Osteoblast (primary cell): ENCODE measurements around the gene SHLD3. TPM values are rescaled to one million over a fixed set of nuclear protein-coding genes. Genes with fewer than 3 reads are reported as not detected.
A peak's percentile ranks its signal among the peaks of the same experiment; 100 is the strongest.

Experiments
- DNase-seq: peaks from one replicate; pipeline ENCODE4 v3.0.0; 2011; ENCODE audit warnings: low spot score, mixed read lengths; ENCODE audit not compliant: insufficient read length; ENCODE audit errors: missing footprints
- H2AFZ ChIP-seq: 2 replicates; pipeline ENCODE4 v1.6.0; 2011; ENCODE audit warnings: mild to moderate bottlenecking, low read length
- H3K27ac ChIP-seq: 2 replicates; pipeline ENCODE4 v1.5.1; 2011; ENCODE audit warnings: mild to moderate bottlenecking, low read depth, low read length, moderate library complexity
- H3K27me3 ChIP-seq: 2 replicates; pipeline ENCODE4 v1.6.0; 2012; ENCODE audit warnings: mild to moderate bottlenecking, control low read depth, inconsistent platforms, low read length, moderate library complexity; ENCODE audit not compliant: insufficient read depth
- H3K36me3 ChIP-seq: 2 replicates; pipeline ENCODE4 v1.5.1; 2011; ENCODE audit warnings: mild to moderate bottlenecking, low read length, control low read depth, moderate library complexity; ENCODE audit not compliant: insufficient read depth
- H3K4me1 ChIP-seq: 2 replicates; pipeline ENCODE4 v1.5.1; 2011; ENCODE audit warnings: mild to moderate bottlenecking, low read length, control low read depth, moderate library complexity; ENCODE audit not compliant: insufficient read depth
- H3K4me2 ChIP-seq: 2 replicates; pipeline ENCODE4 v1.6.0; 2011; ENCODE audit warnings: mild to moderate bottlenecking, low read length; ENCODE audit not compliant: insufficient read depth
- H3K4me3 ChIP-seq: fragments of 200-600 bp; sonication (generic); 3 replicates; pipeline ENCODE4 v1.5.1; 2012; ENCODE audit warnings: mild to moderate bottlenecking, low read length, inconsistent platforms; ENCODE audit not compliant: insufficient read depth
- H3K79me2 ChIP-seq: 2 replicates; pipeline ENCODE4 v1.6.0; 2012; ENCODE audit warnings: mild to moderate bottlenecking, low read length, control low read depth, inconsistent platforms; ENCODE audit not compliant: insufficient read depth
- H3K9me3 ChIP-seq: 2 replicates; pipeline ENCODE4 v1.5.1; 2011; ENCODE audit warnings: low read depth, low read length, control low read depth
- H4K20me1 ChIP-seq: 2 replicates; pipeline ENCODE4 v1.6.0; 2012; ENCODE audit warnings: mild to moderate bottlenecking, low read length, control low read depth; ENCODE audit not compliant: insufficient read depth
- total RNA-seq: library from RNA; depleted of rRNA; stranded (reverse); fragments of >200 nt; gene quantifications from 2 replicates; pipeline ENCODE4 v1.2.3, GENCODE V29; 2012
- TF ChIP-seq, protein P1 (sequence below): IDR thresholded peaks from 2 replicates; pipeline ENCODE4 v1.5.1; 2011; ENCODE audit warnings: mild to moderate bottlenecking, low read depth, low read length, moderate library complexity; ENCODE audit errors: extremely low read depth

The SHLD3 gene
- total RNA-seq, 1 donor: 4.3 TPM

- Histone ChIP-seq H3K36me3 (peaks cover 7% of the 10 kb centered on the region), H4K20me1 (no peaks in the 10 kb centered on the region), H3K27me3 (no peaks in the 10 kb centered on the region), H3K4me3 (no peak overlapping the region), H3K27ac (no peak overlapping the region), H3K4me2 (no peak overlapping the region), H3K4me1 (no peaks in the 10 kb centered on the region), H3K79me2 (no peaks in the 10 kb centered on the region), H2AFZ (no peak overlapping the region), H3K9me3 (no peaks in the 10 kb centered on the region)
- TF ChIP-seq, protein P1, sequence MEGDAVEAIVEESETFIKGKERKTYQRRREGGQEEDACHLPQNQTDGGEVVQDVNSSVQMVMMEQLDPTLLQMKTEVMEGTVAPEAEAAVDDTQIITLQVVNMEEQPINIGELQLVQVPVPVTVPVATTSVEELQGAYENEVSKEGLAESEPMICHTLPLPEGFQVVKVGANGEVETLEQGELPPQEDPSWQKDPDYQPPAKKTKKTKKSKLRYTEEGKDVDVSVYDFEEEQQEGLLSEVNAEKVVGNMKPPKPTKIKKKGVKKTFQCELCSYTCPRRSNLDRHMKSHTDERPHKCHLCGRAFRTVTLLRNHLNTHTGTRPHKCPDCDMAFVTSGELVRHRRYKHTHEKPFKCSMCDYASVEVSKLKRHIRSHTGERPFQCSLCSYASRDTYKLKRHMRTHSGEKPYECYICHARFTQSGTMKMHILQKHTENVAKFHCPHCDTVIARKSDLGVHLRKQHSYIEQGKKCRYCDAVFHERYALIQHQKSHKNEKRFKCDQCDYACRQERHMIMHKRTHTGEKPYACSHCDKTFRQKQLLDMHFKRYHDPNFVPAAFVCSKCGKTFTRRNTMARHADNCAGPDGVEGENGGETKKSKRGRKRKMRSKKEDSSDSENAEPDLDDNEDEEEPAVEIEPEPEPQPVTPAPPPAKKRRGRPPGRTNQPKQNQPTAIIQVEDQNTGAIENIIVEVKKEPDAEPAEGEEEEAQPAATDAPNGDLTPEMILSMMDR: no peak
- DNase-seq: no peak
Measured at GRCh38 chr5:65654713-65655112, 29.9 kb downstream of the SHLD3 start.

DNA sequence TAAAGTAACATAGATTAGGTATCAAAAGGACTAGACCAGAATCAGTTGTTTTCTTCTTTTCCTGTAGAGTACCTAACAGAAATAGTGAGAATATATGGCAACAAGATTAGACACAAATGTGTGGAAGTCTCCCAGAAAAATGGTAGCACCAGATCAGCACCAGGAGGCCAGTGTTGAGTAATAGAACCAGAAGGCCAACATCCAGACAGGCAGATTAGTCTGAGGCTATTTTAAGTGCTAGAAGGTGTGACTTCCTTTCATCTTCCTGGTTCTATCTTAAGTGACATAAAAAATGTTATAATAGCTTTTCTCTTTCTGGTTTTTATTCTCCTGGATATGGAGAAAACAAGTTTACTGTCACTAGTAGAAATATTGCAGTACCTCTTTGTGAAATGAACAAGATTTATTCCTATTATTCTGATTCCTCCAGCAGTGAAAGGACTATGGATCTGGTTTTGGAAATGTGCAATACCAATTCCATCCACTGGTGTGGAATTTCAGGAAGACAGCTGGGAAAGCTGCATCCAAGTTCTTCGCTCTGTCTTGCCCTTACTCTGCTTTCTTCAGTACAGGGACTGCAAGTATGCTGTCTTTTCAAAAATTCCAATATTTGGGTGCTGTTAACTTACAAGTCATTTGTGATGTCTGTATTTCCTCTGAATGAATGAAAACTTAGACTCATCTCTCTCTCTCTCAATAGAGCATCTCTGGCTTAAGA, 39.1 kb downstream of the SHLD3 start:
- Histone ChIP-seq H3K4me1 (no peaks in the 10 kb centered on the region), H4K20me1 (no peaks in the 10 kb centered on the region), H3K27me3 (no peaks in the 10 kb centered on the region), H3K79me2 (no peaks in the 10 kb centered on the region), H3K9me3 (no peaks in the 10 kb centered on the region), H3K36me3 (peaks cover 25% of the 10 kb centered on the region), H3K27ac (no peak overlapping the region), H3K4me3 (no peak overlapping the region), H2AFZ (no peak overlapping the region), H3K4me2 (no peak overlapping the region)
- TF ChIP-seq, protein P1: peak; percentile 48
- DNase-seq: peak; percentile 50

GRCh38 chr5:65668696-65669095, 43.9 kb downstream of the SHLD3 start:
- no peaks in the 10 kb centered on the region for H3K9me3 ChIP-seq
- H4K20me1 ChIP-seq: no peaks in the 10 kb centered on the region
- no peak overlapping the region for H3K4me2 ChIP-seq
- no peaks in the 10 kb centered on the region for H3K79me2 ChIP-seq
- no peaks in the 10 kb centered on the region for H3K27me3 ChIP-seq
- peaks cover 3% of the 10 kb centered on the region for H3K4me1 ChIP-seq
- TF ChIP-seq, protein P1: no peak
- no peak overlapping the region for H3K4me3 ChIP-seq
- H2AFZ ChIP-seq: no peak overlapping the region
- H3K27ac ChIP-seq: no peak overlapping the region
- peaks cover 32% of the 10 kb centered on the region for H3K36me3 ChIP-seq
- no peak for DNase-seq

DNA sequence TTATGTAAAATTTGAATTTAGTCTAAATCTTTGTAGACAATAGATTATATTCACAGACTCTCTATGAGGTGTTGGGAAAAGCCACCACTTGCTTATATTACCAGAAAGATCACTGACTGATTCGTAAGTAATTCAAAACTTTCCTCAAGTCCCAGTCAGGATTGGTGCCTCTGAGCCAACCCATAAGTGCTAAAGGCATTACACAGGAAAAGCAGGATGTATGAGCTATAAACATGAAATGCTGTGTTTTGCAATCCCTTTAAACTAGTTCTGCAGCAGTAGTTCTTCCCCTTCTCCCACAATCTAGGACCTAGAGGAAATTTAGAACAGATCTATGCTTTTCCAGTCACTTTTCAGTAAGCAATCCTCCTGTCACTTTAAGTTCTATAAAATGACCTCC, 48.0 kb downstream of the SHLD3 start:
- Histone ChIP-seq H3K79me2 (no peaks in the 10 kb centered on the region), H3K4me3 (no peak overlapping the region), H4K20me1 (no peaks in the 10 kb centered on the region), H3K36me3 (peaks cover 18% of the 10 kb centered on the region), H3K4me2 (no peak overlapping the region), H3K27ac (no peak overlapping the region), H3K4me1 (peaks cover 3% of the 10 kb centered on the region), H2AFZ (no peak overlapping the region), H3K9me3 (no peaks in the 10 kb centered on the region), H3K27me3 (no peaks in the 10 kb centered on the region)
- TF ChIP-seq, protein P1: no peak
- peak; percentile 73 for DNase-seq
